GM18499 (cell line): ENCODE measurements around the gene ATP13A4.

Experiments used
- ATAC-seq: cut with Tn5 transposase; IDR thresholded peaks from one replicate; pipeline ENCODE4 v1.9.1; 2021; ENCODE audit warnings: moderate number of reproducible peaks; ENCODE audit not compliant: insufficient read depth, unreplicated experiment

Gene ATP13A4

GRCh38 chr3:193407112-193407511, 147.6 kb downstream of the ATP13A4 start:
- ATAC-seq: no peak

- no peak for ATAC-seq
These were observed 151.4 kb downstream of the ATP13A4 start for GRCh38 chr3:193403307-193403706.

GRCh38 chr3:193400304-193400703, 154.4 kb downstream of the ATP13A4 start:
- ATAC-seq: no peak

- ATAC-seq: no peak
These were observed 158.0 kb downstream of the ATP13A4 start for GRCh38 chr3:193396451-193397244.

GRCh38 chr3:193391902-193392301, 162.8 kb downstream of the ATP13A4 start:
- ATAC-seq: no peak

- no peak for ATAC-seq
These were observed 165.4 kb downstream of the ATP13A4 start for GRCh38 chr3:193389335-193389734.

- no peak for ATAC-seq
These were observed 166.3 kb downstream of the ATP13A4 start for GRCh38 chr3:193388361-193388760.

- ATAC-seq: no peak
These were observed 167.1 kb downstream of the ATP13A4 start for GRCh38 chr3:193387596-193387995.

GRCh38 chr3:193378706-193379105, 176.0 kb downstream of the ATP13A4 start, which contains the start of gene ATP13A5:
ATP13A5 (minus strand) TSS chr3:193378753; CDS start chr3:193378725, 28 bp downstream.
- no peak for ATAC-seq

GRCh38 chr3:193377591-193377990, 177.1 kb downstream of the ATP13A4 start:
- ATAC-seq: no peak

GRCh38 chr3:193375614-193376013, 179.1 kb downstream of the ATP13A4 start:
- no peak for ATAC-seq

- peak; percentile 57 for ATAC-seq
These were observed 181.9 kb downstream of the ATP13A4 start for GRCh38 chr3:193372783-193373182.

GRCh38 chr3:193367868-193368267, 186.8 kb downstream of the ATP13A4 start:
- ATAC-seq: no peak

GRCh38 chr3:193357291-193357690, 197.4 kb downstream of the ATP13A4 start:
- no peak for ATAC-seq

- no peak for ATAC-seq
These were observed 200.3 kb downstream of the ATP13A4 start for GRCh38 chr3:193354423-193354822.
